Panc1 (cell line): ENCODE results near the gene ROBO1. TPM values are rescaled to one million over a fixed set of nuclear protein-coding genes. Genes with fewer than 3 reads are reported as not detected.

Source experiments
- ATAC-seq: fragments of 200-7000 bp; cut with Tn5 transposase; 2 replicates; pipeline ENCODE4 v1.9.1; 2020; ENCODE audit warnings: mild to moderate bottlenecking, moderate library complexity
- BruUV-seq: library from RNA; stranded (reverse); fragments of 400-500 nt; replicated peaks from 2 replicates; lab custom pipeline; 2021; lab: Mats Ljungman, UMichigan
- CTCF ChIA-PET: fragments of 300-600 bp; sonication (Branson Sonifier 250); formaldehyde crosslinking; loops from one replicate; lab custom pipeline; 2022; ENCODE audit warnings: antibody characterized with exemption; lab: Charles Lee
- POLR2A ChIA-PET: fragments of 300-600 bp; sonication (Branson Sonifier 250); formaldehyde crosslinking; loops from one replicate; lab custom pipeline; 2022; ENCODE audit warnings: antibody characterized with exemption; lab: Charles Lee
- DNase-seq: peaks from one replicate; pipeline ENCODE4 v3.0.0-alpha.2; 2010; ENCODE audit warnings: low read depth, low spot score
- H3K27ac ChIP-seq: 2 replicates; pipeline ENCODE4 v1.5.1; 2011; ENCODE audit warnings: mild to moderate bottlenecking, low read length, inconsistent platforms
- H3K27me3 ChIP-seq: fragments of 200-500 bp; sonication (Bioruptor generic); 2 replicates; pipeline ENCODE4 v1.6.0; 2014; ENCODE audit warnings: low read length, inconsistent platforms; ENCODE audit not compliant: control insufficient read depth, insufficient read depth
- H3K36me3 ChIP-seq: fragments of 200-500 bp; sonication (Bioruptor generic); 2 replicates; pipeline ENCODE4 v1.5.1; 2014; ENCODE audit warnings: inconsistent platforms, mild to moderate bottlenecking, low read length, moderate library complexity; ENCODE audit not compliant: control insufficient read depth, insufficient read depth
- H3K4me1 ChIP-seq: 2 replicates; pipeline ENCODE4 v1.5.1; 2011; ENCODE audit warnings: inconsistent platforms, mild to moderate bottlenecking, low read length, moderate library complexity; ENCODE audit not compliant: control insufficient read depth, insufficient read depth
- H3K4me3 ChIP-seq, 2 experiments: 2 replicates each; pipeline ENCODE4 v1.5.1; 2011 to 2012; ENCODE audit warnings: low read depth in 2 of 2, low read length in 2 of 2, mild to moderate bottlenecking in 2 of 2, inconsistent platforms in 1 of 2, moderate library complexity in 1 of 2
- H3K9me3 ChIP-seq: fragments of 200-500 bp; sonication (Bioruptor generic); 2 replicates; pipeline ENCODE4 v1.5.1; 2014; ENCODE audit warnings: low read depth, mild to moderate bottlenecking, inconsistent platforms, low read length, moderate library complexity; ENCODE audit not compliant: control insufficient read depth, insufficient read depth
- CTCF ChIP-seq: fragments of 450-650 bp; IDR thresholded peaks from 2 replicates; pipeline ENCODE4 v1.5.1; 2017; ENCODE audit warnings: mild to moderate bottlenecking
- POLR2AphosphoS5 ChIP-seq: IDR thresholded peaks from 2 replicates; pipeline ENCODE4 v1.6.1; 2012; ENCODE audit warnings: mild to moderate bottlenecking, low read depth, low read length, moderate library complexity
- REST ChIP-seq, 2 experiments: IDR thresholded peaks; 2 replicates each; pipeline ENCODE4 v1.6.1; 2011 to 2012; ENCODE audit warnings: low read depth in 2 of 2, control low read depth in 1 of 2, low read length in 1 of 2, mild to moderate bottlenecking in 1 of 2, moderate library complexity in 1 of 2; ENCODE audit not compliant: insufficient read depth in 1 of 2
- SIN3A ChIP-seq: IDR thresholded peaks from 2 replicates; pipeline ENCODE4 v1.6.1; 2012; ENCODE audit warnings: low read depth, mild to moderate bottlenecking, low read length, moderate library complexity, borderline replicate concordance; ENCODE audit not compliant: insufficient read depth
- TCF7L2 ChIP-seq: IDR thresholded peaks from 2 replicates; pipeline ENCODE4 v1.6.1; 2011; ENCODE audit warnings: mild to moderate bottlenecking, low read depth, low read length, inconsistent platforms
- in situ Hi-C: cut with HindIII; loops from 2 replicates; pipeline ENCODE4 v1.10.0; 2016; ENCODE audit warnings: low sequenced_read_pairs, low pct_unique_long_range_greater_than_20kb
- intact Hi-C: fragments of 100-400 bp; cut with micrococcal nuclease; formaldehyde crosslinking; loops from one replicate; pipeline ENCODE4 v1.10.0; 2022; ENCODE audit not compliant: unreplicated experiment
- total RNA-seq: library from RNA; stranded (reverse); gene quantifications from one replicate; pipeline ENCODE4 v1.2.1, GENCODE V29; 2021; ENCODE audit not compliant: unreplicated experiment

ROBO1 gene
- total RNA-seq, 1 experiment from 2014 or later: 61.6 TPM

GRCh38 chr3:79081335-79081734 is 686.5 kb downstream of the ROBO1 start:
- H3K4me1 ChIP-seq: no peaks in the 10 kb centered on the region
- no peaks in the 10 kb centered on the region for H3K27me3 ChIP-seq
- ChIA-PET POLR2A (no interaction called here), CTCF (interaction anchor here (0.6 kb wide), 1 partner anchor 733 kb away, joined by 4 read pairs; no protein-coding TSS in a partner anchor)
- DNase-seq (no peak), ATAC-seq (no peak)
- no peaks in the 10 kb centered on the region for H3K9me3 ChIP-seq
- intact Hi-C loops (loop anchor here (10.0 kb wide), 1 partner anchor 413 kb away; no protein-coding TSS in a partner anchor), in situ Hi-C loops (no loop called here)
- TF ChIP-seq SIN3A (no peak), CTCF (no peak), TCF7L2 (no peak)
- no peaks in the 10 kb centered on the region for H3K36me3 ChIP-seq
- H3K27ac ChIP-seq: no peak overlapping the region
- H3K4me3 ChIP-seq: no peak overlapping the region
- no TSS peak for BruUV-seq

- Histone ChIP-seq H3K4me3 (no peak overlapping the region), H3K9me3 (no peaks in the 10 kb centered on the region), H3K27ac (no peak overlapping the region), H3K36me3 (no peaks in the 10 kb centered on the region), H3K27me3 (no peaks in the 10 kb centered on the region), H3K4me1 (no peaks in the 10 kb centered on the region)
- no peak for TF ChIP-seq TCF7L2
- no peak for TF ChIP-seq POLR2AphosphoS5
- TF ChIP-seq CTCF: no peak
- POLR2A ChIA-PET: no interaction called here
- DNase-seq: no peak
- in situ Hi-C loops (no loop called here), intact Hi-C loops (no loop called here)
- CTCF ChIA-PET: no interaction called here
- no TSS peak for BruUV-seq
- no peak for ATAC-seq
These were observed 693.2 kb downstream of the ROBO1 start for GRCh38 chr3:79074558-79074957.

- H3K27me3 ChIP-seq: no peaks in the 10 kb centered on the region
- POLR2A ChIA-PET: no interaction called here
- intact Hi-C loops (no loop called here), in situ Hi-C loops (no loop called here)
- no peak for ATAC-seq
- no peaks in the 10 kb centered on the region for H3K4me1 ChIP-seq
- no peak for TF ChIP-seq CTCF
- TF ChIP-seq TCF7L2: no peak
- no peak for TF ChIP-seq REST (IDR thresholded peaks at IDR 0.05; ENCODE audit: insufficient read depth in 1 of 2, low read depth in 2 of 2, low read length in 1 of 2)
- no peak for TF ChIP-seq POLR2AphosphoS5
- no peak for TF ChIP-seq SIN3A
- no peak overlapping the region for H3K27ac ChIP-seq
- H3K4me3 ChIP-seq: no peak overlapping the region
- CTCF ChIA-PET: no interaction called here
- BruUV-seq: no TSS peak
- H3K9me3 ChIP-seq: no peaks in the 10 kb centered on the region
- no peaks in the 10 kb centered on the region for H3K36me3 ChIP-seq
- DNase-seq: no peak
These were observed 700.1 kb downstream of the ROBO1 start for GRCh38 chr3:79067734-79068133.
